Astrocyte of the spinal cord (primary cell): Measurements from ENCODE around the gene EIF2B4.

Experiments used
- DNase-seq: peaks from one replicate; pipeline ENCODE4 v3.0.0; 2011; ENCODE audit warnings: low read depth, low spot score
- H3K4me3 ChIP-seq: 2 replicates; pipeline ENCODE4 v1.5.1; 2011; ENCODE audit warnings: low read depth, mild to moderate bottlenecking, low read length, moderate library complexity
- CTCF ChIP-seq: IDR thresholded peaks from 2 replicates; pipeline ENCODE4 v1.5.1; 2012; ENCODE audit warnings: low read depth, mild to moderate bottlenecking, low read length, inconsistent platforms
- in situ Hi-C: cut with HindIII; loops from 2 replicates; pipeline ENCODE4 v1.10.0; 2017; ENCODE audit warnings: low sequenced_read_pairs

The EIF2B4 gene

DNA sequence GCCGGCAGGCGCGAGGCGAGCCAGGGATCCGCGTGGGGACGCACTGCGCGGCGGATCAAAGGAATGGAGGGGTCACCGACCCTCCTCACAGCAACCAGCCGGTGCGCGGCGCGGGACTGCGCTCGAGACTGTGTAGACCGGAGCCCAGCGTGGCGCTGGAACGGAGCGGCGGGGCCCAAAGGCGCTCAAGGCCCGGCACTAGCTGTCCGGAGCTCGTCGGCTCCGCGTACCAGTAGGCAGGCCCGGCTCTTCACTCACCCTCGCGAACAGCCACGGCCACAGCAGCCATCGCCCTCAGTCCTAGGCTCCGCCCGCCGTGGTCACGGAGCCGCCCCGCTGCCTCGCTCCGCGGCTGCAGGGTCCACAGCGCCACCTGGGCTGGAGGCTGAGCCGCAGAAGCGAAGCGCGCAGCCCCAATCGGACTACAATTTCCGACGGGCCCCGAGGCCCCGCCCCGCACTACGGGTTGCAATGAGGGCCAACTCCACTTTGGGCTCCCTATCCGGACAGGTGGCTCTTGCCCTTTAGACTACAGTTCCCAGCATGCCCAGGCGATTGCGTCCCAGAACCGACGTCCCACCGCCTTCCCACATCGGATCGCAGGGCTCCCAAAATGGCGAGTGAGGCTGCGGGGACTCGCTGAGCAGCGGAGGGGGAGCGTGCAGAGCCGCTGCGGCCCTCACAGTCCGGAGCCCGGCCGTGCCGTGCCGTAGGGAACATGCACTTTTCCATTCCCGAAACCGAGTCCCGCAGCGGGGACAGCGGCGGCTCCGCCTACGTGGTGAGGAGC is at the start of gene EIF2B4, which contains the start of gene SNX17:
EIF2B4 (minus strand) TSS at position 313 of the 790 bp plus-strand sequence; CDS start at position 289, 24 bp downstream.
SNX17 (plus strand) TSS at position 591 of the 790 bp plus-strand sequence; CDS start at position 719, 128 bp downstream.
- peak; percentile 77 for TF ChIP-seq CTCF
- H3K4me3 ChIP-seq: peak within 1 kb of the TSS; percentile 73
- DNase-seq: peak; percentile 100
- in situ Hi-C loops: no loop called here

- in situ Hi-C loops: no loop called here
- no peak for TF ChIP-seq CTCF
- no peak overlapping the region for H3K4me3 ChIP-seq
- DNase-seq: no peak
These were observed 46.0 kb upstream of the EIF2B4 start for GRCh38 chr2:27416151-27416550.

DNA sequence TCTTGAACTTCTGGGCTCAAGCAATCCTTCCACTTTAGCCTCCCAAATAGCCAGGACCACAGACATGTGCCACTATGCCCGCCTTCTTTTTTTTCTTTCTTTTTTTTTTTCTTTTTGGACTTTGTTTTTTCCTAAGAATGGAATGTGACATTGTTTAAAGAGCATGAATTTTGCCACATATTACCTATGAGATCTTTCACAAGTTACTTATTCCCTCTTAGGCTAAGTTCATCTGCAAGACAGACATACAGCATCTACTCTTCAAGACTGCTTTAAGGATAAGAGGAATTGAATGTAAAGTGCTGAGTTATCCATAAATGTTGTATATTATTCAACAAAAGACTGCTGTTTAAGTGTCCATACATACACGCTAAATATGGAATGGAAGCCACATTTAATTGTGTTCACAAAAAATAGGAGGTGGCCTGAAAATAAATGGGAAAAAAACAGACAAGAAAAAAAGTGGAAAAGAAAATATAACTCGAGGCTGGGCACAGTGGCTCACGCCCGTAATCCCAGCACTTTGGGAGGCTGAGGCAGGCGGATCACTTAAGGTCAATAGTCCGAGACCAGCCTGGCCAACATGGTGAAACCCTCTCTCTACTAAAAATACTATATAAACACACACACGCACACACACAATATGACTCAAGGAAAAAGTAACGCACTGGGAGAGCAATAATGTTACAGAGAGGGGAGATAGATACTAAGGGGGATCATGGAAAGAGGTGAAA is 42.4 kb upstream of the EIF2B4 start:
- no peak overlapping the region for H3K4me3 ChIP-seq
- no peak for DNase-seq
- TF ChIP-seq CTCF: no peak
- in situ Hi-C loops: no loop called here

GRCh38 chr2:27409321-27410073 is 39.4 kb upstream of the EIF2B4 start, which contains the start of gene PPM1G:
Gene PPM1G, minus strand, starts transcription at chr2:27409591. Its CDS starts 169 bp downstream, at chr2:27409422.
- TF ChIP-seq CTCF: no peak
- peak; percentile 93 for DNase-seq
- H3K4me3 ChIP-seq: peak within 1 kb of the TSS; percentile 64
- in situ Hi-C loops: no loop called here

DNA sequence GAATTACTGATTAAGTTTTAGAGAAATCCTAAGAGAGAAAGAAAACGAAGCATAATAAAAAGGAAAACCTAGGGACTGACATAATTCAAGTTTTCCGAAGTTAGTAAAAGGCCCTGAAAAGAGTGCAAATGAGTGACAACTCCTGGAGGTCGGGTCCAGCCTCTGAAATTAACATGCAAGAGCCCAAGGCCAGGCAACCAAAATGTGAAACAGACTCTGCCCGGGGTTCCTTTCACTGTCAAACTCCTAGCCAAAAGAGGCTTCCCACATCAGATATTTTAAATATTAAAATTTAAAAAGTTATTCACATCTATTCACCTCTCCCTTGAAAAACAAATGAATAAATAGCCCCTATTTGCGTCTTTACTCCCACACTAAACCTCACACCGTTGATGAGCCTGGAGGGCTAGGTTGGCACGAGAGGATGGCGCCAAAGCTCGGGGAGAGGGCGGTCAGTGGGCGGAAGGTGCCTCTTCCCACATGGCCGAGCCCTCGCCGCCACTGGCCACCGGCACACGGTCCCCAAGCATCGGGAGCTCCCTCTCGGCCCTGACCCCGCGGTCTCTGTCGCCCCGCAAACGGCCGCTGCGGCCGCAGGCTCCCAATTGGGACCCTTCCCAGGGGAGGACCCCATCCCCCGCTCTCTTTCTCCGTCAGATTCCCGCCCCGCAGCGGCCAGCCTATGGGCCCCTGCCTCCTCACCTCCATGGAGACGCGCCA is 38.6 kb upstream of the EIF2B4 start:
- in situ Hi-C loops: no loop called here
- no peak for DNase-seq
- TF ChIP-seq CTCF: no peak
- peak overlapping the region; percentile 64 for H3K4me3 ChIP-seq
